Fibroblast of villous mesenchyme (primary cell): ENCODE data around the gene RAMACL. TPM values are rescaled to one million over a fixed set of nuclear protein-coding genes. Genes with fewer than 3 reads are reported as not detected.

Experiments
- DNase-seq: peaks from one replicate; pipeline ENCODE4 v3.0.0-alpha.2; 2010; ENCODE audit warnings: low read depth
- H3K4me3 ChIP-seq: 2 replicates; pipeline ENCODE4 v1.5.1; 2011; ENCODE audit warnings: low read depth, mild to moderate bottlenecking, low read length
- total RNA-seq: library from RNA; depleted of rRNA; stranded (reverse); fragments of >200 nt; gene quantifications from 2 replicates; pipeline ENCODE4 v1.2.3, GENCODE V29; 2012
- TF ChIP-seq, protein P1 (sequence below): IDR thresholded peaks from 2 replicates; pipeline ENCODE4 v1.5.1; 2012; ENCODE audit warnings: low read depth, mild to moderate bottlenecking, low read length; ENCODE audit not compliant: insufficient read depth

Gene RAMACL
- total RNA-seq, 1 donor, result 0.43 TPM

DNA sequence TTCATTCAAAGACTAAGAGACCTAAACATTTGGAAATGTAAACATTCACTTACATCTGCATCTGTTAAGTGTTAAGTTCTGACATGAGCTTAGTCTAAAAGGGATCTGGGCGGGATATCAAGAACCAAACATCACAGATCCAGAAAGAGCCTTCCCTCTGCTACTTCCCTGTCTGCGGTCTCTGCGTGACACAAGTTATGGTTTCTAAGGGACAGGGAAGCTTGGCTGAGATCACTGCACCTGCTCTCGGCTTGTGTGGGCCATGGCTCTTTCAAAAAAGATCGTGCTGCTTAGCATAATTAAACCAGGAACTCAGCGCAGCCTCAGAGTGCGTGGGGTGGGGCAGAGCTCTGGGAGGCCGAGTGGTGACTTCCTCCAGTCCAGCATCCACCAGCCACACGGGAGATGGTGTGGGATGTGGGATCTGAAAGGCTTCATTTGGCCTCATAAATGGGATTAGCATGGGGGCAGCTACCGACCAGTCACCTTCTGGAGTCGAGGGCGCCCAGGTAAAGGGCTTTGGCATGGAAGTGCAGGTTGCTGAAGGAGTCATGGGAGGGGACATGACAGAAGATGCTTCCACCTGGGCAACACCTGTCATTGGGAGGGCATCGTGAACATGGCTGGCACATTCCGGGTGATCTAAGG lies 16.7 kb upstream of the RAMACL start:
- H3K4me3 ChIP-seq, result no peak overlapping the region
- DNase-seq, result peak; percentile 85
- TF ChIP-seq, protein P1, sequence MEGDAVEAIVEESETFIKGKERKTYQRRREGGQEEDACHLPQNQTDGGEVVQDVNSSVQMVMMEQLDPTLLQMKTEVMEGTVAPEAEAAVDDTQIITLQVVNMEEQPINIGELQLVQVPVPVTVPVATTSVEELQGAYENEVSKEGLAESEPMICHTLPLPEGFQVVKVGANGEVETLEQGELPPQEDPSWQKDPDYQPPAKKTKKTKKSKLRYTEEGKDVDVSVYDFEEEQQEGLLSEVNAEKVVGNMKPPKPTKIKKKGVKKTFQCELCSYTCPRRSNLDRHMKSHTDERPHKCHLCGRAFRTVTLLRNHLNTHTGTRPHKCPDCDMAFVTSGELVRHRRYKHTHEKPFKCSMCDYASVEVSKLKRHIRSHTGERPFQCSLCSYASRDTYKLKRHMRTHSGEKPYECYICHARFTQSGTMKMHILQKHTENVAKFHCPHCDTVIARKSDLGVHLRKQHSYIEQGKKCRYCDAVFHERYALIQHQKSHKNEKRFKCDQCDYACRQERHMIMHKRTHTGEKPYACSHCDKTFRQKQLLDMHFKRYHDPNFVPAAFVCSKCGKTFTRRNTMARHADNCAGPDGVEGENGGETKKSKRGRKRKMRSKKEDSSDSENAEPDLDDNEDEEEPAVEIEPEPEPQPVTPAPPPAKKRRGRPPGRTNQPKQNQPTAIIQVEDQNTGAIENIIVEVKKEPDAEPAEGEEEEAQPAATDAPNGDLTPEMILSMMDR, result no peak

DNA sequence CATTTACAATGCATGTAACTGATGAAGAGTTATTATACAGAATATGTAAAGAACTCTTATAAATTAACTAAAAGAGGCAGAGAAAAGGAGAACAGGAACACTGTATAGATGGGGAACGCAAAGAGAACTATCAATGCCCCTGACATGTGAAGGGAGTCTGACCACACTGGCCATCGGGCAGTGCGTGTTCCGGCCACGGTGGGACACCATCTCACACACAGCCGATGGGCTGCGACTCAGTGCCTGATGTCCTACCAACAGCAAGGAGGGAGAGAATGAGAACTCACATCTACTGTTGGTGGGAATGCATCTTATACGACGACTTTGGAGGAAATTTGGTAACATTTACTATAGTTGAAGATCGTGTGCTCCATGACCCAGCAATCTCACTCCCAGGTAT lies 15.5 kb upstream of the RAMACL start:
- H3K4me3 ChIP-seq, result no peak overlapping the region
- DNase-seq, result no peak
- TF ChIP-seq, protein P1, result no peak

DNA sequence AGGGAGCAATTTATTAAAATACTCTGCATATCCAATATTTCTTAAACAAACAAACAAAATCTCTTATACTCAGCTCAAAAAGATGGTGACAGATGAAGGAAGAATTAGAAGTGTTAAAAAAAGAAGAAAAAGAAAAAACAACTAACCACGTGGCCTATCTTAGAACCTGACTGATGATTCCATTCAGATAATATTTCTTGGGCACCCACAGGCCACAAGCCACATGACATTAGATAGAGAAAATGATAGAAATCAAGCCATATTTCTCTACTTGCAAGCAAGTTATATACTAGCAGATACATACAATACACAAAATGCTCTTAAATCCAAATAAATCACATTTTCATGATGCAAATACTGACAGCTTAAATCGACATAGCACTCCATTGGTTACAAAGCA lies 14.5 kb upstream of the RAMACL start:
- DNase-seq, result no peak
- H3K4me3 ChIP-seq, result no peak overlapping the region
- TF ChIP-seq, protein P1, result no peak

DNA sequence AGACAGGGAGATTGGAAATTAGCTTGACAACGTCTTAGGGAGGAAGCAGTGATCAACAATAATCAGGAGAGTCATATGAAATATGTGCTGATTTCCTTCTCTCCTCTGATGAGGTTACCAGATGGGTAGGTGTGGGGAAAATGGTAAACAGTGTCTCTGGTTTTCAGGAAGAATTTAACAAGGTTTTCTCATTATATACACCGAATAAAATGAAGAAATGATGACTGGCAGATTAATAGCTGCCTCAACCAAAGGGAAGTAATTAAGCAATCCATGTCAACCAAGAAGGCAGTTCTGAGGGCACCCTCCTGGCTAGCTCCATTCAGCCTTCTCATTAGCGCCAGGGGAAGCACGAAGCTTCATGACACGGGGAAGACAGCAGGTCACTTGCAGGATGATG lies 12.7 kb upstream of the RAMACL start:
- no peak overlapping the region for H3K4me3 ChIP-seq
- TF ChIP-seq, protein P1, result no peak
- no peak for DNase-seq

DNA sequence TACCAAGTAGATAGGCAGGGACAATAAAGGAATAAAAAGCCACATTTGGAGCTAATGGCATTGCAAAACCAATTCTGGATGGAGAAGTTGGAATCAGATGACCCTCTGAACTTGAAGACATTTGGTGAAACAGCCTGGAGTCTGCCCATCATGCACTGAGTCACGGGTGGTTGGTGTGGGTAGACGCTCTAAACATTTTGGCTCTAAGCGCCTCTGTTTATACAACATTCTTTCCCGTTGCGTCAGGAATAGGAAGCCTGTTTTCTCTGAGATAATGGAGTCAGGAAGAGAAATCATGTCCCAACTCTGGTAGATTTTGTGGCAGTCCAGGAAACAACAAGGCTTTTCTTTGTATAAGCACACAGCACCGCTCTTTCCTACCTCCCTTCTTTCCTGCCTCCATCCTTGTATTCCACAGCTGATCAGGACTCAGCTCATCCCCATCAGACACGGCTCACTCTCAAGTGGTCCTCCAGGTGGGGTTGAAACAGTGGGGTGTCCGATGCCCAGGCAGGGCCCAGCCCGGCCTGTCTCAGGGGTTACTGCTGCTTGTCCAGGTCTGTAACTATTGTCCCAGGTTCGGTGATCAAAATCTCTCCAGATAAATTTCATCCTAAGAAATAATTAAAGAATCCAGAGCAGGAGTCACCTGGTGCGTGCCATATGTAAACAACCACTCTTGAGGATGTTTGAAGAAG lies 12.1 kb upstream of the RAMACL start:
- H3K4me3 ChIP-seq, result no peak overlapping the region
- TF ChIP-seq, protein P1, result no peak
- peak; percentile 97 for DNase-seq

DNA sequence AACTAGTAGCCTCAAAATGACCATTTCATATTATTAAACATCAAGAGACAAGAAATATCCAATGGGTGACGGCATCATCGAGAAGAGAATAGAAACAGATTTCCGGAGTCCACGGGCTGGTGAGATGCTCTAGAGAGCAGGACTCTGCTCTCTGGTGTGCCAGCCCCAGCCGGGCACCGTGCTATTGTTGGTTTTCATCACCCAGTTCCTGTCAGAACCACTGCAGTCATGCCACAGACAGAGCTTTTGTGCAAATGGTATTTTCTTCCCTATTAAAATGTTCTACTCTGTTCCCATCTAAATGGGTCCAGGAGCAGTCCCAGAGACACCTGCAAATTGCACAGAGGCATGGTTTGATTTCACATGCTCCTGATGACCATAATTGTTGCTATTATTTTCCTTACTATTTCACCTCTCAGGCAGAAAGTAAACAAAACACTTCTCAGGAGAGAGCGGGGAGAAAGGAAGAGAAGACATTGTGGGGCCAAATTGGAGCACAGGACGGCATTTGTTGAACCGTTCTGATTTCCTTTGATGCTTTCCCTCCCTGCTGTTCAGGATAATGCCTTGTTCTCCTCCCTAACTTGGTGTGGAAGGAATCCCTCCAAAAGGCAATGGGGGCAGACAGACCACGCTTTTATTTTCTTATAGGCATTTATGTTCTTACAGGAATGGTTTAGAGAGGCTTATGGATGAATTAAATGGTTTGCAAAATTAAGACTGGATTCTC lies 11.4 kb upstream of the RAMACL start:
- no peak overlapping the region for H3K4me3 ChIP-seq
- no peak for DNase-seq

More for the DNA sequence above, 11.4 kb upstream of the RAMACL start:
- TF ChIP-seq, protein P1, result no peak
